Measurements from ENCODE around the gene USP17L12.
"Not testable (repeated sequence)": the region's sequence is repeated elsewhere in the genome, so short reads cannot be mapped to it uniquely, and the experiment has no call there.

DNA sequence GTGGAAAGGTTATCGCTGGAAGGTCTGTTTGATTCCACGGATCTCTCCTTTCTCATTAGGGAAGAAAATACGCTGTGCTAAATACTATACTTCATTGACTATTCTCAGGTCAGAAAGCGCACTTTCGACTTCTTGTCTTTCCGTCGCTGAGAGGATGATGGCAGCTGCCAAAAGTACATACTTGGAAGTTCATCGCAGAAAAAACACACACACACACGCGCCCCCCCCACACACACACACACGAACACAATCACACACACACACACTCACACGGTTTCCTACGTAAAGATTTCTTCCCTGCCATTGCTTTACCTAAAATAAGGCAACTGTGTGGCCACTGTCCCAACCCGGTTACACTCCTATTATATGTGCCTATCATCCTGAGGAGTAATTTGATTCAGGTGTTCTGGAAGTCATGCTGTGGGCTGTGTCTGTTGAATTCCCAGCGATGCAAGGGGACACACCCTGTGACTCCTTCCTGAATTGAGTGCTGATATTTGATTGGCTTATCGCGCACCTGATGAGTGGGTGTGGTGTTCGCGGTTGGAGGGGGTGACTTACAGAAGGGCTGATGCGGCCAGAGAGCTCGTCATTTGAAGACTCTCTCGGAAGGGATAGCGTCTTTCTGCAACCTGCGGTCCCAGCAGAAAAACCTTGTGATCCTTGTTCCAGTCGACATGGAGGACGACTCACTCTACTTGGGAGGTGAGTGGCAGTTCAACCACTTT lies 28.2 kb downstream of the USP17L12 start, which contains the start of gene USP17L18:
- TF ChIP-seq, protein P1, sequence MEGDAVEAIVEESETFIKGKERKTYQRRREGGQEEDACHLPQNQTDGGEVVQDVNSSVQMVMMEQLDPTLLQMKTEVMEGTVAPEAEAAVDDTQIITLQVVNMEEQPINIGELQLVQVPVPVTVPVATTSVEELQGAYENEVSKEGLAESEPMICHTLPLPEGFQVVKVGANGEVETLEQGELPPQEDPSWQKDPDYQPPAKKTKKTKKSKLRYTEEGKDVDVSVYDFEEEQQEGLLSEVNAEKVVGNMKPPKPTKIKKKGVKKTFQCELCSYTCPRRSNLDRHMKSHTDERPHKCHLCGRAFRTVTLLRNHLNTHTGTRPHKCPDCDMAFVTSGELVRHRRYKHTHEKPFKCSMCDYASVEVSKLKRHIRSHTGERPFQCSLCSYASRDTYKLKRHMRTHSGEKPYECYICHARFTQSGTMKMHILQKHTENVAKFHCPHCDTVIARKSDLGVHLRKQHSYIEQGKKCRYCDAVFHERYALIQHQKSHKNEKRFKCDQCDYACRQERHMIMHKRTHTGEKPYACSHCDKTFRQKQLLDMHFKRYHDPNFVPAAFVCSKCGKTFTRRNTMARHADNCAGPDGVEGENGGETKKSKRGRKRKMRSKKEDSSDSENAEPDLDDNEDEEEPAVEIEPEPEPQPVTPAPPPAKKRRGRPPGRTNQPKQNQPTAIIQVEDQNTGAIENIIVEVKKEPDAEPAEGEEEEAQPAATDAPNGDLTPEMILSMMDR (IDR thresholded peaks at IDR 0.05; ENCODE audit: insufficient read depth, low read length, poor library complexity, severe bottlenecking), result not testable (repeated sequence)
- not testable (repeated sequence) for TF ChIP-seq EZH2phosphoT487 (conservative IDR thresholded peaks at IDR 0.05; ENCODE audit: low read length)
